Mucosa of gallbladder (tissue), 1 donor: ENCODE measurements around the gene PSMD3. TPM values are rescaled to one million over a fixed set of nuclear protein-coding genes. Genes with fewer than 3 reads are reported as not detected.

Experiments used
- DNase-seq: peaks from one replicate; pipeline ENCODE4 v3.0.0-alpha.2; 2020; ENCODE audit warnings: low spot score
- total RNA-seq: library from RNA; stranded (reverse); gene quantifications from one replicate; pipeline ENCODE4 v1.2.1, GENCODE V29; 2021
- donor health status: DM: no; HTN: no; CAD: no.

Gene PSMD3
- total RNA-seq, 1 donor from 2014 or later: 69.5 TPM

- DNase-seq: no peak
Observed at GRCh38 chr17:39960524-39961041, 20.0 kb upstream of the PSMD3 start.

DNA sequence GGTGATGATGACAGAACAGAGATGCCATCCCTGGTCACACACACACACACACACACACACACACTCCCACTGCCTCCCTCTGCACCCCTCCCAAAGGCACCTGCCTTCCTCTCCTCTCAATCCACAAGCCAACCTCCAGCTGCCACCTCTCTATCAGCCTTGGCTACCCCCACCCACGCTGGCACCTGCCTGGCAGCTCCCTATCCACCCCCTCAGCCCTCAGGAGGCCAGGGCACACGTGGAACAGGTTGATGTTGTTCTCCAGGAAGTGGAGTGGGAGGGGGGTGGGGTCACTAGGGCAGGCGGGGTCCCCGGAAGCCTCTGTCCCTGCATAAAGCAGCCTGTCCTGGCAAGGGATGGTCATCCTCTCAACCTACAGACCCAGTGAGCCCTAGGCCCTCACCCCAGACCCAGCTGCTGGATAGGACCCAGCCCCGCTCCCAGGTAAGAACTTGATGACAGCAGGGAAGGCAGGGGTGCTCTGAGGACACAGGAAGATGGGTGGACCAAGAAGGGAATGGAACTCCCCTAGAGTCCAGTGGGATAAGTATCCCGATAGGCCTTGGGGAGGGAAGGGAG lies 17.9 kb upstream of the PSMD3 start, which contains the start of gene GSDMA:
GSDMA (plus strand) TSS at position 363 of the 579 bp plus-strand sequence. CDS start 2,684 bp downstream, outside the sequence.
- DNase-seq: no peak

- no peak for DNase-seq
Observed at GRCh38 chr17:39963829-39964228, 16.8 kb upstream of the PSMD3 start.

GRCh38 chr17:39965017-39965699 lies 15.4 kb upstream of the PSMD3 start:
- no peak for DNase-seq

- no peak for DNase-seq
Observed at GRCh38 chr17:39966771-39967170, 13.8 kb upstream of the PSMD3 start.

DNA sequence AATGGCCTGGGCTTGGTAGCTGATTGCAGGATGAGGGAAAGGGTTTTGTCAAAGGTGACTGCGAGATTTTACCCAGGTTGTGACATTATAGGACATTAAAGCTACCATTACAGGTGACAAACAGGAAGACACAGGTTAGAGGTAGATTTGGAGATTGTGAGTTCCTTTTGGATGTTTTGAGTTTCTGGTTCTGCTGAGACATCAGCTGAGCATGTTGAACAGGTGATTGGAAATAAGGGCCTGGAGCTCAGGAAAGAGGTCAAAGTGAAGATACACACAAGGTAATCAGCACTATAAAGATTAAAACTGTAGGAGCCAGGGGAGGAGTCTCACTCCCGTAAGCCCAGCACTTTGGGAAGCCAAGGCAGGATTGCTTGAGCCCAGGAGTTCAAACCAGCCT lies 11.8 kb upstream of the PSMD3 start:
- no peak for DNase-seq

- no peak for DNase-seq
Observed at GRCh38 chr17:39969375-39969774, 11.2 kb upstream of the PSMD3 start.

GRCh38 chr17:39970157-39970692 lies 10.4 kb upstream of the PSMD3 start:
- no peak for DNase-seq

- DNase-seq: no peak
Observed at GRCh38 chr17:39971076-39971603, 9.5 kb upstream of the PSMD3 start.

GRCh38 chr17:39972271-39972670 lies 8.3 kb upstream of the PSMD3 start:
- DNase-seq: no peak

DNA sequence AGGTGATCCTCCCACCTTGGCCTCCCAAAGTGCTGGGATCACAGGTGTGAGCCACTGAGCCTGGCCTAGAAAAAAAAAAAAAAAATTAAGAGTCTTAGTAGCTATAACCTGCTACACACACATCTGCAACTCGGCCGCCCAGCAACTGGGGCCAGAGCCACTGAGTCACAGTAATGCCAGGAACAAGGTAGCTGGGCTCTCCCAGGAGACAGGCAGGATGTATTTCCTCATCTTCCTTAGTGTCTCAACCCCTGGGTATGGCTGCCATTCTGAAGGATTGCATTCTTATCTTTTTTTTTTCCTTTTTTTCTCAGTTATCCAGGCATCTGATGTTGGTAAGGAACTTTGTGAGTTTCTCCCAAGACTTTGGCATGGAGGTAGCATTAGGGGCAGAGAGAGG lies 7.1 kb upstream of the PSMD3 start:
- DNase-seq: no peak

DNA sequence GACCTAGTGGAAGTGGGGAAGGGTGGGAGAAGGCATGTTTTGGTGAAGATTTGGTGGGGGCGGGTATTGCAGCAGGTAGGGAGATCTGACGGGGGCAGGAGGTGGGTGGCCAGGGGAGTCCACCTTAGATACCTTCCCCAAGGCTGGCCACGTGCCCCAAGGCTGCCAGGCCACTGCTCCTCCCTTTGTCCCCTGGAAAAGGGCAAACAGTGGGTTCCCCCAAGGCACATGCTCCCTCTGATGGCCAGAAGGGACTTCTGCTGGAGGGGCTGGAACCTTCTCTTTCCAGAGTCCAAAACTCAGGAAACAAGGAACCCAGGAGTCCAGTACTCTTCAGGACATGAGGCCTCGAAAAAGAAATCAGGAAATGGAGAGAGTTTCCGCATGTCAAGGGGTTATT lies 6.2 kb upstream of the PSMD3 start:
- DNase-seq: no peak

DNA sequence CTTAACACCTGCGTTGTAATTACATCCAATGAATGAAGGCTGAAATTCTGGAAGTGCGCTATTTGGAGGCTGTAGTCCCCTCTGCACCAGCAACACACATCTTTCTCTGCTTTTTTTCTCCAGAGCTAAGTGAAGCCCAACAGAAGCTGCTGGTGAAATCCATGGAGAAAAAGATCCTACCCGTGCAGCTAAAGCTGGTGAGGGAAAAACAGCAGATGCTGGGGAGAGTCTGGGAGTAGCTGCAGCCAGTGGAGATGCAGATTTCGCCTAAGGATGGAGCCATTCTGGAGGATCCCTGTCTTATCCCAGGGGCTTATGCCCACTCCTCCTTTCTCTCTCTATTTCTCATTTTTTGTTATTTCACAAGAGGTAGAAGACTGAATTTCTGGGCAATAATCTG lies 4.8 kb upstream of the PSMD3 start:
- DNase-seq: no peak

DNA sequence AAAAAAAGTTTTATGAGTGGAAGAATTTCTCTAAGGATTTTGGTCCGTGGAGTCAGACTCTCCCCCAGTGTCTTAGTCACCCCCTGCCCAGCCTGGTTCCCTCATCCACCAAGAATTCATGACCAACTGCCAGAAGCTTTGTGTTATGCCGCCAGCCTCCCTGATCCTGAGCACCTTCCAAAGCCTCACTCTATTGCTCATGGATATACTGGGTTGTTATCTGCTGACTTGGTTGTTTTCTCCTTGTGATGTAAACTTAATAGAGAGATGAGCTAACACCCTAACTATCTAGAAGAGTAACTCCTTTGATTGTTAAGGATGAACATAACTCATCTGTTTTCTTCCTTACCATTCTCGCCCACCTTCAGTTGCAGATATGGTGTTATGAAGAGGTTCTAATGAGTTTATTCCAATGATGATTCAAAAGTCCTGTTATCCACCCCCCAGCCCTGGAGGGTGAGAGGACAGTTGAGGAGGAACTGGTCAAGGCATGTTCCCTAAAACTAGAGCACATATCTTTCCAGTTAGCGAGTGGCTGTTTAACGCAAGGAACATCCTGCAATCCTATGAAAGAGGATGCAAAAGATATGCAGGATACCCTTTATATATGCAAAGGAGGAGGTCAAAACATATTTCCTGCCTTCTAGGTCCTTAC lies 1.5 kb upstream of the PSMD3 start:
- DNase-seq: no peak

DNA sequence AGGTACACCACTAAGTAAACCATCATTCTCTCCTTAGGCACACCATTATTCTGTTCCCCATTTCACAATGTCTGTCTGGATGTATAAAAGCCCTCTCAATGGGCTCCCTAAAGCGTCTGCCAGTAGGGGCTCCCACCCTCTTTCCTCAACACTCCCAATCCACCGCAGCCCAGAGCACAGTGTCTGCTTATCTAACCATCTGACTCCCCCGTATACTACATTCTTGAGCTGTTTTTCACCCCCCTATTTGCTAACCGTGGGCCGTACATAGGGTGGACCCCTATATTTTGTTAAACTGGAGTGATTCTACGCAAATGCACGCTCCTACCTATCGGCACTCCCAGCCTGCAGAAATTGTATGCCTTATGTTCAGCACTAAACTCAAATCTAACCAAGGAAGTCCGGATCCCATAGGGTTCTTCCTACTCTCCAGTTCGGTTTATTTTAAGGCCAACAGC lies 685 bp upstream of the PSMD3 start:
- no peak for DNase-seq

DNA sequence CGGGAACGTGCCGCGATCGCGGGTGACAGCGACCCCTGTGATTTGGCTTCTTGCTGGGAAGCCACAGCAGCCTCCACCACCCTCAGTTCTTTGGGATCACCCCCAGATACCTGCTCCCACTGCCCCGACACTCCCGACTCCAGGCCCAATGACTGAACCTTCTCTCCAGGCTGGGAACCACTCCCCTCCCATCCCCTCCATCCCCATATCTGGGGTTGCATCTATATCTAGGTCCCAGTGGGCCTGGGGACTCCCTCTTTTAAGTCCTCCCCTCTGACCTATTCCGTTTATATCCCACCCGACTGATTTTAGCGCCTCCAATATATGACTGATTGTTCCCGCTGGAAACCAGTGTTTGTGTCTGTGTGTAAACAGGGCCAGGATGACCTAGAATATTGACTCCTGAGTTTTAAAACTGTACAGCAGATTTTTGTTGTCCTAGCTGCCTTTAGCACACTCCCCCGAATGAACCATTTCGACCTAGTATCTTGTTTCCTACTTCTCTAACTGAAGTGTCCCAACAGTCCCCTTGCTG lies 667 bp downstream of the PSMD3 start:
- no peak for DNase-seq

- no peak for DNase-seq
Observed at GRCh38 chr17:39981766-39982375, 1.3 kb downstream of the PSMD3 start.

DNA sequence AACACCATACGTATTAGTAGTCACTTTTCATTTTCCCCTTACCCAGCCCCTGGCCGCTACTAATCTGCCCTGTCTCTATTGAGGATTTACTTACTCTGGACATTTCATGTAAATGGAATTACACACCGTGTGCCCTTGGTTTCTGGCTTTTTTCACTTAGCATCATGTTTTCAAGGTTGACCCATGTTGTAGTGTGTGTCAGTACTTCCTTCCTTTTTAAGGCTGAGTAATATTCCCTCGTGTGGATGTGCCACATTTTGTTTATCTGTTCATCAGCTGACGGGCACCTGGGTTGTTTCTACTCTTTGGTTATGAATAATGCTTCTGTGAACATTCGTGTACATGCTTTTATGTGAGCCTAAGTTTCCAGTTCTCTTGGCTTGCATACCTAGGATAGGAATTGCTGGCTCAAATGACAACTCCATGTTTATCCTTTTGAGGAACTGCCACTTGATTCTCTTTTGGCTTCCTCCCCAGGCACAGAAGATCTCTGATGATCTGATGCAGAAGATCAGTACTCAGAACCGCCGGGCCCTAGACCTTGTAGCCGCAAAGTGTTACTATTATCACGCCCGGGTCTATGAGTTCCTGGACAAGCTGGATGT lies 7.7 kb downstream of the PSMD3 start:
- no peak for DNase-seq

GRCh38 chr17:39994448-39994847 lies 13.8 kb downstream of the PSMD3 start:
- DNase-seq: no peak

- DNase-seq: no peak
Observed at GRCh38 chr17:39995438-39995837, 14.8 kb downstream of the PSMD3 start.

DNA sequence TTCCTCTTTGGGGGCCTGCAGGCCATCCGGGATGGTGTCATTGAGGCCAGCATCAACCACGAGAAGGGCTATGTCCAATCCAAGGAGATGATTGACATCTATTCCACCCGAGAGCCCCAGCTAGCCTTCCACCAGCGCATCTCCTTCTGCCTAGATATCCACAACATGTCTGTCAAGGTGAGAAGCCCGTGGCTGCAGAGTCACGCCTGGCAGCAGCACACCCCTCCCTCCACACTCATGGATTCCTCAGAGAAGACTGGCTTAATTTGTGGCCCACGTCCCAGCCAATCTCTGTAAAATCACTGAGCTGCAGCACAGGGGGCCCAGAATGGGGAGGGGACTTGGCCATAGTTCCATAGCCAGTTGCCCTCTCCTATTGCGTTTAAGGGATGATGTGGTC lies 15.6 kb downstream of the PSMD3 start:
- DNase-seq: no peak
